ENCODE measurements around the gene KCNJ1.

DNA sequence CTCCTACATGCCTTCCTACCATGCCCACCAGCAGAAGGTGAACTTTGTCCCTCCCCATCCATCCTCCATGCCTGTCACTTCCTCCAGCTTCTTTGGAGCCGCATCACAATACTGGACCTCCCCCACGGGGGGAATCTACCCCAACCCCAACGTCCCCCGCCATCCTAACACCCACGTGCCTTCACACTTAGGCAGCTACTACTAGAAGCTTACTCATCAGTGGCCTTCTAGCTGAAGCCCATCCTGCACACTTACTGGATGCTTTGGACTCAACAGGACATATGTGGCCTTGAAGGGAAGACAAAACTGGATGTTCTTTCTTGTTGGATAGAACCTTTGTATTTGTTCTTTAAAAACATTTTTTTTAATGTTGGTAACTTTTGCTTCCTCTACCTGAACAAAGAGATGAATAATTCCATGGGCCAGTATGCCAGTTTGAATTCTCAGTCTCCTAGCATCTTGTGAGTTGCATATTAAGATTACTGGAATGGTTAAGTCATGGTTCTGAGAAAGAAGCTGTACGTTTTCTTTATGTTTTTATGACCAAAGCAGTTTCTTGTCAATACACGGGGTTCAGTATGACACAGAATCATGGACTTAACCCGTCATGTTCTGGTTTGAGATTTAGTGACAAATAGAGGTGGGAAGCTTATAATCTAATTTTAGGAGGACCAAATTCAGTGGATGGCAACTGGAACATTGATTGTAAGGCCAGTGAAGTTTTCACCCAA lies 56.1 kb downstream of the KCNJ1 start:
- TF ChIP-seq, protein P1, sequence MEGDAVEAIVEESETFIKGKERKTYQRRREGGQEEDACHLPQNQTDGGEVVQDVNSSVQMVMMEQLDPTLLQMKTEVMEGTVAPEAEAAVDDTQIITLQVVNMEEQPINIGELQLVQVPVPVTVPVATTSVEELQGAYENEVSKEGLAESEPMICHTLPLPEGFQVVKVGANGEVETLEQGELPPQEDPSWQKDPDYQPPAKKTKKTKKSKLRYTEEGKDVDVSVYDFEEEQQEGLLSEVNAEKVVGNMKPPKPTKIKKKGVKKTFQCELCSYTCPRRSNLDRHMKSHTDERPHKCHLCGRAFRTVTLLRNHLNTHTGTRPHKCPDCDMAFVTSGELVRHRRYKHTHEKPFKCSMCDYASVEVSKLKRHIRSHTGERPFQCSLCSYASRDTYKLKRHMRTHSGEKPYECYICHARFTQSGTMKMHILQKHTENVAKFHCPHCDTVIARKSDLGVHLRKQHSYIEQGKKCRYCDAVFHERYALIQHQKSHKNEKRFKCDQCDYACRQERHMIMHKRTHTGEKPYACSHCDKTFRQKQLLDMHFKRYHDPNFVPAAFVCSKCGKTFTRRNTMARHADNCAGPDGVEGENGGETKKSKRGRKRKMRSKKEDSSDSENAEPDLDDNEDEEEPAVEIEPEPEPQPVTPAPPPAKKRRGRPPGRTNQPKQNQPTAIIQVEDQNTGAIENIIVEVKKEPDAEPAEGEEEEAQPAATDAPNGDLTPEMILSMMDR (IDR thresholded peaks at IDR 0.05): no peak
- TF ChIP-seq POLR2A (IDR thresholded peaks at IDR 0.05): no peak
